ENCODE measurements around the gene HYAL2. TPM values are rescaled to one million over a fixed set of nuclear protein-coding genes. Genes with fewer than 3 reads are reported as not detected.

The HYAL2 gene
- total and polyA plus RNA-seq, 2 of the 8 experiments (the other 6 are each of a cell fraction or from before 2014, with no cell fraction given), result 51.9 to 176 TPM

DNA sequence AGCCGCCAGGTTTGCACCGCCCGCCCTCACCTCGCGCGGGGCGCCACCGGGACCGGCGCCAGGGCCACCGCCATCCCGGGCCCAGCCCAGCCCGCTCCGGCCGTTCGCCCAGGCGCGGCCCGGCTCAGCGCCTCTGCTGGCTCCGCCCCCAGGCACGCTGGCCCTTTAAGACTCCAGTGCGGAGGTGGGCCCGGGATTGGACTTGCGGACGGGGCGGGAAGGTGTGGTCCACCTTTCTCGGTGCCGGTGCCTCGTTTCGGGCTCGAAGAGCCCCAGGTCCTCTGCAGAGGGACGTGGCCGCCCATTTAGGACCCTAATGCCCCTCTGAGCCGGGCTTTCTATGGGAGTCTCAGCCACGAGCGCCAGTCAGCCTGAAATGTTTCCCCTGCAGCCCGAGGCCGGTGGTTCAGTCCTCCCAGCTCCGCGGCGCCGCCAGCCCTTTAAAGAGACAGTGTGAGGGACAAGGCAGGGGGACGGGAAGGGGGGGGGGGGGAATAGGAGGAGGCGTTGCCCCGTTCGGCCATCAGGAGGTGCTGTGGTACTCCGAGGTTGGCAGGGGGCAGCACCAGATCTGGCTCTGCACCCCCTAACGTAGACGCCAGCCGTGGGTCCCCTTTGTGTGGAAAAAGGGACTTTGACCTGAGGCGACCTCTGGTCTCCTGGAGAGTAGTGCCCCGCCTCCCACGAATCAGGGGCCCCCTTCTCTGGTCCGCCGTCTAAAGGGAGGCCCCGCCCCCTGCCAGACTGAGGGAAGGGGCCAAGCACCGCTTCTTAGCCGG, 1.0 kb downstream of the HYAL2 start (continued):
- no peak for TF ChIP-seq CHD7 (IDR thresholded peaks at IDR 0.05; ENCODE audit: insufficient replicate concordance, low read length)
- TF ChIP-seq SP4 (IDR thresholded peaks at IDR 0.05; ENCODE audit: low read length), result peak; percentile 76; the same call in 1 of the 2 replicates
- TF ChIP-seq CBX8 (IDR thresholded peaks at IDR 0.05; ENCODE audit: borderline replicate concordance, low read depth, low read length), result no peak
- TF ChIP-seq HDAC6 (IDR thresholded peaks at IDR 0.05; ENCODE audit: low read depth, low read length), result no peak
- TF ChIP-seq SP2 (IDR thresholded peaks at IDR 0.05; ENCODE audit: low read length), result no peak
- no peak for TF ChIP-seq CEBPB (IDR thresholded peaks at IDR 0.05; ENCODE audit: low read depth, low read length)
- TF ChIP-seq BRCA1 (IDR thresholded peaks at IDR 0.05; ENCODE audit: low read depth, low read length), result no peak
- TF ChIP-seq TCF12 (IDR thresholded peaks at IDR 0.05; ENCODE audit: low read depth, low read length), result no peak
- TF ChIP-seq EZH2 (IDR thresholded peaks at IDR 0.05; ENCODE audit: low read depth, low read length, severe bottlenecking), result no peak
- no peak for TF ChIP-seq NRF1 (IDR thresholded peaks at IDR 0.05; ENCODE audit: low read depth, low read length)
